HG03135 (cell line): ENCODE measurements around the gene FLT1.

Source experiments
- ATAC-seq: cut with Tn5 transposase; IDR thresholded peaks from one replicate; pipeline ENCODE4 v1.9.1; 2021; ENCODE audit warnings: mild to moderate bottlenecking, moderate library complexity; ENCODE audit not compliant: unreplicated experiment

The FLT1 gene, protein sequence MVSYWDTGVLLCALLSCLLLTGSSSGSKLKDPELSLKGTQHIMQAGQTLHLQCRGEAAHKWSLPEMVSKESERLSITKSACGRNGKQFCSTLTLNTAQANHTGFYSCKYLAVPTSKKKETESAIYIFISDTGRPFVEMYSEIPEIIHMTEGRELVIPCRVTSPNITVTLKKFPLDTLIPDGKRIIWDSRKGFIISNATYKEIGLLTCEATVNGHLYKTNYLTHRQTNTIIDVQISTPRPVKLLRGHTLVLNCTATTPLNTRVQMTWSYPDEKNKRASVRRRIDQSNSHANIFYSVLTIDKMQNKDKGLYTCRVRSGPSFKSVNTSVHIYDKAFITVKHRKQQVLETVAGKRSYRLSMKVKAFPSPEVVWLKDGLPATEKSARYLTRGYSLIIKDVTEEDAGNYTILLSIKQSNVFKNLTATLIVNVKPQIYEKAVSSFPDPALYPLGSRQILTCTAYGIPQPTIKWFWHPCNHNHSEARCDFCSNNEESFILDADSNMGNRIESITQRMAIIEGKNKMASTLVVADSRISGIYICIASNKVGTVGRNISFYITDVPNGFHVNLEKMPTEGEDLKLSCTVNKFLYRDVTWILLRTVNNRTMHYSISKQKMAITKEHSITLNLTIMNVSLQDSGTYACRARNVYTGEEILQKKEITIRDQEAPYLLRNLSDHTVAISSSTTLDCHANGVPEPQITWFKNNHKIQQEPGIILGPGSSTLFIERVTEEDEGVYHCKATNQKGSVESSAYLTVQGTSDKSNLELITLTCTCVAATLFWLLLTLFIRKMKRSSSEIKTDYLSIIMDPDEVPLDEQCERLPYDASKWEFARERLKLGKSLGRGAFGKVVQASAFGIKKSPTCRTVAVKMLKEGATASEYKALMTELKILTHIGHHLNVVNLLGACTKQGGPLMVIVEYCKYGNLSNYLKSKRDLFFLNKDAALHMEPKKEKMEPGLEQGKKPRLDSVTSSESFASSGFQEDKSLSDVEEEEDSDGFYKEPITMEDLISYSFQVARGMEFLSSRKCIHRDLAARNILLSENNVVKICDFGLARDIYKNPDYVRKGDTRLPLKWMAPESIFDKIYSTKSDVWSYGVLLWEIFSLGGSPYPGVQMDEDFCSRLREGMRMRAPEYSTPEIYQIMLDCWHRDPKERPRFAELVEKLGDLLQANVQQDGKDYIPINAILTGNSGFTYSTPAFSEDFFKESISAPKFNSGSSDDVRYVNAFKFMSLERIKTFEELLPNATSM (N-terminal part only)

DNA sequence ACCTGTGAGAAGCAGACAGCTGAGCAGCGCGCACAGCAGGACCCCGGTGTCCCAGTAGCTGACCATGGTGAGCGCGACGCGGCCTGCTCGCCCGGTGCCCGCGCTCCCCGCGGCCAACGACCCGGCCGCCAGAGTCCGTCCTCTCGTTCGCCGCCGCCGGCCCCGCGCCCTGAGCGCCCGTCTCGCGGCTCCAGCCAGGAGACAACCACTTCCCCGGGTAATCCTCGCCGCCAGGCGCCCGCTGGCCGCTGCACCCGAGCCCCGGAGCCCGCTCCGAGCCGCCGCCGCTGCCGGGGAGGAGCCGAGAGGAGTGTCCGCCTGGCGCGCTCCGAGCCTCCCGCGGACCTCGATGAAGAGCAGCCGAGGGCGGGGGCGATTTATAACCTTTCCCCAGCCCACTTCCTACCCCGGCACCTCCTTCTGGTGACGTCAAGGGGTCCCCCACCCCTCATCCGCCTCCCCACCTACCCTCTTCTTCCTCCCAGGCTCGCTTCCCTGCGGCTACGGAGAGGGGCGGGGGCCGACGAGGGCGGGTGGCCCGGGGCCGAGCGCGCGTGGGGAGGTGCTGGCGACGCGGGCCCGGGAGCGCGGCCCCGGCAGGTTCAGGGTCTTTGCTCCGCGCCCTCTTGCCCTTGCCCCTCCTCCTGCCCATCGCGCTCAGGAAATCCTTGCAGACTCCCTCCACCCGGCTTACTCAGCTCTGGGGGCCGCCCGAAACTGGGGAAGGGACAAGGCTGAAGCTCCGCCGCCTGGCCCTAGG is at the start of gene FLT1:
FLT1 (minus strand) TSS at position 351 of the 760 bp plus-strand sequence; CDS start at position 66, 285 bp downstream.
- peak; percentile 41 for ATAC-seq

DNA sequence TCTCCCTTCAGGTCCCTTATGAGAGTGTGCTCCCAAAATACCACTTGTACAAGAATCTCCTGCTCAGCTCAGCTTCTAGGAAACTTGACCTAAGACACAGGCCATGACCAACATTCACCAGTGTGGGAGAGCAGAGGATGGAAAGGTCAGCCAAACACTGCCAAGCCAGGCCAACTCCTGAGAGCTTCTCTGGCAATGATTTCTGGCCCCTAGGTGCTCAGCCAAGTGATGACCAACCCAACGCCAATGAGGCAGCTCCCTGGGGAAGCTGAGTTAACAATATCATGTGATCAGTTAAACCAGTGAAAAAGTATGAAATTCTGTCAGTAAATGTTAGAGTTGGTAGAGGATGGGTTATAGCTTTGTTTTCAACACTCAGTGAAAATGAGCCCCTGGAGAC is 49.1 kb upstream of the FLT1 start:
- ATAC-seq = no peak

GRCh38 chr13:28542804-28543203 is 47.9 kb upstream of the FLT1 start:
- ATAC-seq = no peak

DNA sequence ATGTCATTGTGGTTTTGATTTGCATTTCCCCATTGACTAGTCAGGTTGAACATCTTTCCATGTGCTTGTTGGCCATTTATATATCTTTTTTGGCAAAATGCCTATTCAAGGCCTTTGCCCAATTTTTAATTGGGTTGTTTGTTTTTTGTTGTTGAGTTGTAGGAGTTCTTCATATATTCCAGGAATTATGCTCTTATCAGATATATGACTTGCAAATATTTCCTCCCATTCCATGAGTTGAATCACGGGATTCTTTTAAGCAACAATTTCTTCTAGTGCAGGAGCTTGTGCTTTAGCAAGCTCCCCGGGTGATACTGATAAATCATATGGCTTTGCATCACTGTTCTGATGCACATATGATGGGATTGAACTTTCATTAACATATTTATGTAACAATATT is 47.0 kb upstream of the FLT1 start:
- no peak for ATAC-seq

GRCh38 chr13:28540612-28541011 is 45.7 kb upstream of the FLT1 start:
- ATAC-seq = no peak

- no peak for ATAC-seq
Observed at GRCh38 chr13:28539625-28540286, 44.8 kb upstream of the FLT1 start.

DNA sequence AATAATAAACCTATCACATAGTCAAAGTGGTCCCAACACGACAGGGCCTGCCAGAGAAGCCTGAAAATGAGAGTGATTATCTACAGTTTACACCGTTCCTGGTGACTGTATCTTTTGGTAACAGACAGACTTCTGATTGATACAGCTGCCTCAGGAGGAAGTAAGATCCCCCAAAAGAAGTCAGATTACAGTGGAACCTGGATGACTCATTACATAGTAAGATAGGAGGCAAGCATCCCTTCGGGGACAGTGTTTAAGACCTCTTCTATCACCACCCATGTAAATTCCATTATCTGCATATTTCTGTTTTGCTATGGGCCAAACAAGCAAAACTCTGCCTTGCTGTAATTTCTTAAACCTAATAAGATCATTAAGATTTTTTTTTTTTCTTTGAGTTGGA is 44.0 kb upstream of the FLT1 start:
- ATAC-seq = no peak

- ATAC-seq = no peak
Observed at GRCh38 chr13:28537171-28537570, 42.2 kb upstream of the FLT1 start.

GRCh38 chr13:28536371-28536770 is 41.4 kb upstream of the FLT1 start:
- ATAC-seq = no peak

DNA sequence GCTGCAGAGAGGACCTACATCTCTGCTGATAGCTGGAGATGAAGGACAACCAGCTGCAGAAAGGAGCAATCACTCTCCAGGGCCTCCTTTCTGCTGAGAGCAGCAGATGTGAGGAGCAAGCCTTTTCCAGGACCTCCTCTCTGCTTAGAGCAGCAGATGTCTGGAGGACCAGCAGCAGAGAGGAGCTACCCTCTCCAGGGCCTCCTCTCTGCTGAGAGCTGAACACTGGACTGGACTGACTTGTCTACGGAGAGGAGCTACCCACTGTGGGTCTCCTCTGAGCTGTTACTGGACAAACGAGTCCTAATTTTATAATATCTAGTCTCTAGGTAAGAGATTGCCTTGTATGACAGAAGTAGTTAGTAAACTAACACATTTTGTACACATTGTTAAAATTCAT is 40.8 kb upstream of the FLT1 start:
- no peak for ATAC-seq

DNA sequence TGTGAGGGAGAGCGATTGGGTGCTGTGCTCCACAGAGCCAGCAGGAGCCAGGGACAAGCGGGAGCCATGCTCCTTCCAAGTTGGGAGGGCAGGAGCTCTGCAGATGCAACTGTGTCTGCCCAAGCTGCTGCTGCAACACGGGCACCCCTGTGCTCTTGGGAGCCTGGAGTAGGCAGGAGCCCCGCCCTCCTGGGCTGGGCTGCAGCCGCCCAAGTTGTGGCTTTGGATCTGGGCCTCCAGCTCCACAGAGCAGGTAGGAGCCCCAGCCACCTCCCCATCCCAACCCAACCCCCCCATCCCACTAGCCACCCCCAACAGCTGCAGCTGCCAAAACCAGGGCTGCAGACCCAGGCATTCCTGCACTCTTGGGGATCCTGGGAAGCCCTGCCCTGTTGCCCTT is 39.9 kb upstream of the FLT1 start:
- ATAC-seq = no peak

GRCh38 chr13:28534210-28534609 is 39.3 kb upstream of the FLT1 start:
- ATAC-seq = no peak

DNA sequence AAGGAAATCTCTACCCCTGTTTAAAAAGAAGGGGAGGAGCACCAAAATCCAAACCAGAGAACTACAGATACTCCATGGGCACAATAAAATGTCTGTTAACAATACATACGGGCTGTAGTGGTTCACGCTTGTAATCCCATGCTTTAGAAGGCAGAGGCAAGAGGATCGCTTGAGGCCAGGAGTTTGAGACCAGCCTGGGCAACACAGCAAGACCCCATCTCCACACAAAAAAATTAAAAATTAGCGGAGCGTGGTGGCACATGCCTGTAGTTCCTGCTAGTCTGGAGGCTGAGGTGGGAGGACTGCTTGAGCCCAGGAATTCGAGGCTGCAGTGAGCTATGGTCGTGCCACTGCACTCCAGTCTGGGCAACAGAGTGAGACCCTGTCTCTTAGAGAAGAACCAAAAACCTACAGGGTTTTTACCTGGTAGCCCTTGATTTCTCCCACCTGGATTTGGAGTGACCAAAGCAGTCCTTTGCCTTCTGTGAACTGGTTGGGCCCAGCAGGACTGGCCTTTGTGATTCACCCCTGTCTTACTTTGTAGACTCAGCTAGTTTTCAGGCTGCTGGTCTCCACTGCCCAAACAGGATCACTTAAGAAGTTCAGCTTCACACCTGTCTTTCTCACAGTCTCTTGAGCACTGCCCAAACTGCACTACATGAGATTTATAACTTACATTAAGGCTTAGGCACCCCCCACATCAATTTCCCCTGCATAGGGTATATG is 38.7 kb upstream of the FLT1 start:
- no peak for ATAC-seq

- no peak for ATAC-seq
Observed at GRCh38 chr13:28533125-28533436, 38.2 kb upstream of the FLT1 start.

DNA sequence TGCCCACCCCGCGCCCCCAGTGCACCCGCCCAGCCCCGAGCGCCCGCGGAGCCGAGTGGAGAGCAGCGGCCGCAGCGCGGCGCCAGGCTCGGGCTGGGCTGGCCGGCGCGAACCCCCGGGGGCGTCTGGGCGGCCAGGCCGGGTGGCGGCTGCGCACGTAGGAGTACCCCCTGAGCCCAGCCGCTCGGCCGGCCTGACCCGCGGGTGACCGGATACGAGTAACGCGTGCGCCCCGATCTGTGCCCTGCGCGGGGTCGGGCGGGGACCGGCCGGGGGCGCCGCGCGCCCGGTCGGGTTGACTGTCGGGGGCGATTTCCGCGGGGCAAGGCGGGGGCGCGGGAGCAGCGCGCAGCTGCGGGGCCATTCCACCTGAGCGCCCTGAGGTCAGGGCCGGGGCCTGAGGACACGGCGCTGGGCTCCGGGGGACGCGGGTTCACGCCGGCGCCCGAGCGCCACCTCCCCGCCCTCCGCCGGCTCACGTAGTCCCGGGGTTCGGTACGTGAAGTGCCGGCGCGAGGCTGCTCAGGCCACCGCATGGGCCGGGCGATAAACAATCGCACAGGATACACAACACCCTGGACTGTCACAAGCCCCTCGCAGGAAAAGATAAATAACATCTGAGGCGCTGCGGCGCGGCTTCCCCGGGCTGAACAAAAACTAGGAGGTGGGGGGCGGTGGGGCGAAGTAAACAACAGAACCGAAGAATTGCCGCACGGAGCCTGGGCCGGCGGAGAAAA is 37.6 kb upstream of the FLT1 start:
- no peak for ATAC-seq

- no peak for ATAC-seq
Observed at GRCh38 chr13:28531845-28532387, 37.0 kb upstream of the FLT1 start.

- no peak for ATAC-seq
Observed at GRCh38 chr13:28531077-28531844, 36.3 kb upstream of the FLT1 start.

DNA sequence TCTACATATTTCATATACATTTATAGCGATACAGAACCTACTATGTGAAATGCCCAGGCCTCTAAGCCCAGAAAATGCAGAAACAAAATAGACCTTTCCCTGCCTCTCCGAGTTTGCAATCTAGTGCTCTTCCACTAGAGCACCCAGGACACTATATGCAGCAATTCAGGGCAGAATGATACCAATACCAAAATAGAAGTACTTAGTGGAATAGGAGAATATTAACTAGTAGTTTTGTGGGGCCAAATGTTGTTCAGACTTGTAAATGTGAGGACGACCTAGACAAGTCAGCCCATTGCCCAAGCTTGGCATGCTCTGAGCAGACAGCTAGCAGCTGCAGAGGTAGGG is 35.8 kb upstream of the FLT1 start:
- no peak for ATAC-seq
